Measurements from ENCODE around the gene SH2D7.

DNA sequence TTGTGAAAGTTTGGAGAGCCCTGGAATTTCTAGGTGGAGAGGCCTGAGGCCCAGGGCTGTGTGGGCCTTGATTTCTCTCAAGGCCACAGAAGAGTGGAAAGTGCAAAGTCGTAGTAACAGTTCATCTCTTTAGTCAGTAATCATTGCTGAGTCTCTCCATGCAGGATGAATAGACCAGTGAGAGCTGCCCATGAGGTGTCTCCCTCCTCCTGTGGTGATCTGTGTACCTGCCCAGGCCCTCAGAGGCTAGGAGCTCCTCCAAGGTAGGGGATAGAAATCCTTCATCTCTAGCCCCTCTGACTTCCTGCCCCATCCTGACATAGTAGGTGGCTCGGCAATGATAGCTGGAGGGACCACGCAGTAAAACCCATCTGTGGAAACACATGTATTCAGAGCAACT, 50.0 kb downstream of the SH2D7 start:
- TF ChIP-seq, protein P1, sequence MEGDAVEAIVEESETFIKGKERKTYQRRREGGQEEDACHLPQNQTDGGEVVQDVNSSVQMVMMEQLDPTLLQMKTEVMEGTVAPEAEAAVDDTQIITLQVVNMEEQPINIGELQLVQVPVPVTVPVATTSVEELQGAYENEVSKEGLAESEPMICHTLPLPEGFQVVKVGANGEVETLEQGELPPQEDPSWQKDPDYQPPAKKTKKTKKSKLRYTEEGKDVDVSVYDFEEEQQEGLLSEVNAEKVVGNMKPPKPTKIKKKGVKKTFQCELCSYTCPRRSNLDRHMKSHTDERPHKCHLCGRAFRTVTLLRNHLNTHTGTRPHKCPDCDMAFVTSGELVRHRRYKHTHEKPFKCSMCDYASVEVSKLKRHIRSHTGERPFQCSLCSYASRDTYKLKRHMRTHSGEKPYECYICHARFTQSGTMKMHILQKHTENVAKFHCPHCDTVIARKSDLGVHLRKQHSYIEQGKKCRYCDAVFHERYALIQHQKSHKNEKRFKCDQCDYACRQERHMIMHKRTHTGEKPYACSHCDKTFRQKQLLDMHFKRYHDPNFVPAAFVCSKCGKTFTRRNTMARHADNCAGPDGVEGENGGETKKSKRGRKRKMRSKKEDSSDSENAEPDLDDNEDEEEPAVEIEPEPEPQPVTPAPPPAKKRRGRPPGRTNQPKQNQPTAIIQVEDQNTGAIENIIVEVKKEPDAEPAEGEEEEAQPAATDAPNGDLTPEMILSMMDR (IDR thresholded peaks at IDR 0.05; ENCODE audit: low read depth, low read length) = no peak
- no peak for TF ChIP-seq EZH2phosphoT487 (IDR thresholded peaks at IDR 0.05; ENCODE audit: low read depth)
